K562 (cell line): ENCODE results near the gene RNH1.
"Not testable (repeated sequence)": the region's sequence is repeated elsewhere in the genome, so short reads cannot be mapped to it uniquely, and the experiment has no call there.

Experiments
- CREM ChIP-seq: IDR thresholded peaks from 2 replicates; pipeline ENCODE4 v1.6.1; 2014; ENCODE audit warnings: antibody characterized with exemption, low read depth
- FOSL1 ChIP-seq: fragments of 200-800 bp; sonication (Bioruptor generic); conservative IDR thresholded peaks from 2 replicates; pipeline ENCODE4 v1.6.1; 2016; ENCODE audit warnings: missing genetic modification characterization, missing compliant biosample characterization
- GTF2A2 ChIP-seq: IDR thresholded peaks from 2 replicates; pipeline ENCODE4 v1.6.1; 2016; ENCODE audit warnings: mild to moderate bottlenecking, missing genetic modification characterization, missing compliant biosample characterization
- GTF2F1 ChIP-seq: IDR thresholded peaks from 2 replicates; pipeline ENCODE4 v1.6.1; 2011; ENCODE audit warnings: low read depth, low read length, improper control_type of control experiment
- ILF3 ChIP-seq: fragments of 450-650 bp; IDR thresholded peaks from 2 replicates; pipeline ENCODE4 v1.6.1; 2018; ENCODE audit warnings: antibody characterized with exemption, mild to moderate bottlenecking, moderate library complexity, borderline replicate concordance
- NFE2 ChIP-seq: IDR thresholded peaks from 2 replicates; pipeline ENCODE4 v1.6.1; 2014; ENCODE audit warnings: antibody characterized with exemption, low read depth
- SMARCC2 ChIP-seq: fragments of 450-650 bp; IDR thresholded peaks from 2 replicates; pipeline ENCODE4 v1.6.1; 2017; ENCODE audit warnings: antibody characterized with exemption, moderate library complexity, mild to moderate bottlenecking, low read depth
- U2AF2 ChIP-seq: fragments of 200-400 bp; formaldehyde crosslinking; optimal IDR thresholded peaks from 2 replicates; pipeline ENCODE3; 2017; ENCODE audit warnings: low read depth, mild to moderate bottlenecking, low read length
- TF ChIP-seq, protein P1 (sequence below), 3 experiments: IDR thresholded peaks in 2 of 3; conservative IDR thresholded peaks in 1 of 3; 2 replicates each; pipeline ENCODE4 v1.5.1; 2011 to 2012; ENCODE audit warnings: low read length in 3 of 3, mild to moderate bottlenecking in 3 of 3, control low read depth in 2 of 3, improper control_type of control experiment in 1 of 3, inconsistent platforms in 1 of 3, low read depth in 1 of 3, mixed read lengths in 1 of 3, moderate library complexity in 1 of 3; ENCODE audit not compliant: insufficient read depth in 2 of 3
- TF ChIP-seq, protein P2 (sequence below): conservative IDR thresholded peaks from 2 replicates; pipeline ENCODE4 v1.6.1; 2011; ENCODE audit warnings: low read depth, mild to moderate bottlenecking, low read length; ENCODE audit not compliant: control insufficient read depth
- TF ChIP-seq, protein P3 (sequence below): sonication (generic); formaldehyde crosslinking; IDR thresholded peaks from 2 replicates; pipeline ENCODE4 v1.8.0; 2022; ENCODE audit warnings: mild to moderate bottlenecking, missing genetic modification reagents

- TF ChIP-seq ILF3; NFE2; GTF2F1; U2AF2; GTF2A2 (tag); FOSL1 (tag); CREM; SMARCC2: not testable (repeated sequence)
- TF ChIP-seq, protein P1, sequence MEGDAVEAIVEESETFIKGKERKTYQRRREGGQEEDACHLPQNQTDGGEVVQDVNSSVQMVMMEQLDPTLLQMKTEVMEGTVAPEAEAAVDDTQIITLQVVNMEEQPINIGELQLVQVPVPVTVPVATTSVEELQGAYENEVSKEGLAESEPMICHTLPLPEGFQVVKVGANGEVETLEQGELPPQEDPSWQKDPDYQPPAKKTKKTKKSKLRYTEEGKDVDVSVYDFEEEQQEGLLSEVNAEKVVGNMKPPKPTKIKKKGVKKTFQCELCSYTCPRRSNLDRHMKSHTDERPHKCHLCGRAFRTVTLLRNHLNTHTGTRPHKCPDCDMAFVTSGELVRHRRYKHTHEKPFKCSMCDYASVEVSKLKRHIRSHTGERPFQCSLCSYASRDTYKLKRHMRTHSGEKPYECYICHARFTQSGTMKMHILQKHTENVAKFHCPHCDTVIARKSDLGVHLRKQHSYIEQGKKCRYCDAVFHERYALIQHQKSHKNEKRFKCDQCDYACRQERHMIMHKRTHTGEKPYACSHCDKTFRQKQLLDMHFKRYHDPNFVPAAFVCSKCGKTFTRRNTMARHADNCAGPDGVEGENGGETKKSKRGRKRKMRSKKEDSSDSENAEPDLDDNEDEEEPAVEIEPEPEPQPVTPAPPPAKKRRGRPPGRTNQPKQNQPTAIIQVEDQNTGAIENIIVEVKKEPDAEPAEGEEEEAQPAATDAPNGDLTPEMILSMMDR (IDR thresholded peaks at IDR 0.05 in 2 of 3, conservative IDR thresholded peaks at IDR 0.05 in 1 of 3; ENCODE audit: insufficient read depth in 2 of 3, low read depth in 1 of 3, low read length in 3 of 3), result not testable (repeated sequence)
- TF ChIP-seq, protein P2, sequence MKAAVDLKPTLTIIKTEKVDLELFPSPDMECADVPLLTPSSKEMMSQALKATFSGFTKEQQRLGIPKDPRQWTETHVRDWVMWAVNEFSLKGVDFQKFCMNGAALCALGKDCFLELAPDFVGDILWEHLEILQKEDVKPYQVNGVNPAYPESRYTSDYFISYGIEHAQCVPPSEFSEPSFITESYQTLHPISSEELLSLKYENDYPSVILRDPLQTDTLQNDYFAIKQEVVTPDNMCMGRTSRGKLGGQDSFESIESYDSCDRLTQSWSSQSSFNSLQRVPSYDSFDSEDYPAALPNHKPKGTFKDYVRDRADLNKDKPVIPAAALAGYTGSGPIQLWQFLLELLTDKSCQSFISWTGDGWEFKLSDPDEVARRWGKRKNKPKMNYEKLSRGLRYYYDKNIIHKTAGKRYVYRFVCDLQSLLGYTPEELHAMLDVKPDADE, result not testable (repeated sequence)
- TF ChIP-seq, protein P3, sequence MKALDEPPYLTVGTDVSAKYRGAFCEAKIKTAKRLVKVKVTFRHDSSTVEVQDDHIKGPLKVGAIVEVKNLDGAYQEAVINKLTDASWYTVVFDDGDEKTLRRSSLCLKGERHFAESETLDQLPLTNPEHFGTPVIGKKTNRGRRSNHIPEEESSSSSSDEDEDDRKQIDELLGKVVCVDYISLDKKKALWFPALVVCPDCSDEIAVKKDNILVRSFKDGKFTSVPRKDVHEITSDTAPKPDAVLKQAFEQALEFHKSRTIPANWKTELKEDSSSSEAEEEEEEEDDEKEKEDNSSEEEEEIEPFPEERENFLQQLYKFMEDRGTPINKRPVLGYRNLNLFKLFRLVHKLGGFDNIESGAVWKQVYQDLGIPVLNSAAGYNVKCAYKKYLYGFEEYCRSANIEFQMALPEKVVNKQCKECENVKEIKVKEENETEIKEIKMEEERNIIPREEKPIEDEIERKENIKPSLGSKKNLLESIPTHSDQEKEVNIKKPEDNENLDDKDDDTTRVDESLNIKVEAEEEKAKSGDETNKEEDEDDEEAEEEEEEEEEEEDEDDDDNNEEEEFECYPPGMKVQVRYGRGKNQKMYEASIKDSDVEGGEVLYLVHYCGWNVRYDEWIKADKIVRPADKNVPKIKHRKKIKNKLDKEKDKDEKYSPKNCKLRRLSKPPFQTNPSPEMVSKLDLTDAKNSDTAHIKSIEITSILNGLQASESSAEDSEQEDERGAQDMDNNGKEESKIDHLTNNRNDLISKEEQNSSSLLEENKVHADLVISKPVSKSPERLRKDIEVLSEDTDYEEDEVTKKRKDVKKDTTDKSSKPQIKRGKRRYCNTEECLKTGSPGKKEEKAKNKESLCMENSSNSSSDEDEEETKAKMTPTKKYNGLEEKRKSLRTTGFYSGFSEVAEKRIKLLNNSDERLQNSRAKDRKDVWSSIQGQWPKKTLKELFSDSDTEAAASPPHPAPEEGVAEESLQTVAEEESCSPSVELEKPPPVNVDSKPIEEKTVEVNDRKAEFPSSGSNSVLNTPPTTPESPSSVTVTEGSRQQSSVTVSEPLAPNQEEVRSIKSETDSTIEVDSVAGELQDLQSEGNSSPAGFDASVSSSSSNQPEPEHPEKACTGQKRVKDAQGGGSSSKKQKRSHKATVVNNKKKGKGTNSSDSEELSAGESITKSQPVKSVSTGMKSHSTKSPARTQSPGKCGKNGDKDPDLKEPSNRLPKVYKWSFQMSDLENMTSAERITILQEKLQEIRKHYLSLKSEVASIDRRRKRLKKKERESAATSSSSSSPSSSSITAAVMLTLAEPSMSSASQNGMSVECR (CRISPR knock-in tag), result not testable (repeated sequence)
These were observed 10.1 kb upstream of the RNH1 start for GRCh38 chr11:516918-517685.
